IPS-NIHi7 (cell line): Measurements from ENCODE around the gene HLA-B.

Source experiments
- DNase-seq: peaks from one replicate; pipeline ENCODE4 v3.0.0; 2012; ENCODE audit warnings: mixed read lengths; ENCODE audit errors: extremely low spot score

Gene HLA-B

GRCh38 chr6:31352683-31353383 lies 4.1 kb downstream of the HLA-B start:
- no peak for DNase-seq

GRCh38 chr6:31352310-31352682 lies 4.7 kb downstream of the HLA-B start:
- DNase-seq = no peak

- no peak for DNase-seq
These were observed 5.3 kb downstream of the HLA-B start for GRCh38 chr6:31351401-31352309.

GRCh38 chr6:31351033-31351380 lies 6.0 kb downstream of the HLA-B start:
- no peak for DNase-seq

- no peak for DNase-seq
These were observed 6.6 kb downstream of the HLA-B start for GRCh38 chr6:31350196-31351032.

- DNase-seq = no peak
These were observed 7.7 kb downstream of the HLA-B start for GRCh38 chr6:31349301-31349700.

- peak; percentile 26 for DNase-seq
These were observed 11.8 kb downstream of the HLA-B start for GRCh38 chr6:31345026-31345730.

- DNase-seq = no peak
These were observed 16.8 kb downstream of the HLA-B start for GRCh38 chr6:31340228-31340627.

- DNase-seq = no peak
These were observed 17.8 kb downstream of the HLA-B start for GRCh38 chr6:31339210-31339609.

GRCh38 chr6:31336896-31337496 lies 20.0 kb downstream of the HLA-B start:
- DNase-seq = no peak

GRCh38 chr6:31332637-31333602 lies 24.1 kb downstream of the HLA-B start:
- no peak for DNase-seq

- no peak for DNase-seq
These were observed 28.5 kb downstream of the HLA-B start for GRCh38 chr6:31328355-31328960.

- peak; percentile 31 for DNase-seq
These were observed 35.2 kb downstream of the HLA-B start for GRCh38 chr6:31321820-31322219.

- DNase-seq = no peak
These were observed 35.8 kb downstream of the HLA-B start for GRCh38 chr6:31321005-31321707.

- DNase-seq = no peak
These were observed 39.9 kb downstream of the HLA-B start for GRCh38 chr6:31317036-31317435.

GRCh38 chr6:31309641-31310040 lies 47.3 kb downstream of the HLA-B start:
- DNase-seq = no peak

GRCh38 chr6:31308845-31309175 lies 48.2 kb downstream of the HLA-B start:
- DNase-seq = peak; percentile 16

GRCh38 chr6:31308050-31308844 lies 48.7 kb downstream of the HLA-B start:
- peak; percentile 86 for DNase-seq
